CMK (cell line): ENCODE measurements around the gene CLN5.
A peak's percentile ranks its signal among the peaks of the same experiment; 100 is the strongest.

ENCODE experiments used
- DNase-seq: peaks from one replicate; pipeline ENCODE4 v3.0.0-alpha.2; 2010; ENCODE audit warnings: low read depth

The CLN5 gene

GRCh38 chr13:77019756-77020155 is 27.9 kb downstream of the CLN5 start:
- DNase-seq = no peak

DNA sequence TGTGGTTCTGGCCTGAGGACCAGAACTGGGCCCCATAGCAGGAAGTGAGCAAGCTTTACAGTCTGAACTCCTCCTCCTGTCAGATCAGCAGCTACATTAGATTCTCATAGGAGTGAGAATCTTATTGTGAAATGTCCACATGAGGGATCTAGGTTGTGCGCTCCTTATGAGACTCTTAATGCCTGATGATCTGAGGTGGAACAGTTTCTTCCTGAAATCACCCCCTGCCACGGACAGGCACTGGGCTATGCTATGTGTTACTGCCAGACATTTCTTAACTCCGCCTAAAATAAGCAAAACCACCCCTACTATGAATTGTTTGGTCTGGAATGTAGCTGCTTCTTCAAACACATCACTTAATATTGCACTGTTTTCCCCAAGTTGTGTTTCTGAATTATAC is 30.5 kb downstream of the CLN5 start:
- DNase-seq = no peak

DNA sequence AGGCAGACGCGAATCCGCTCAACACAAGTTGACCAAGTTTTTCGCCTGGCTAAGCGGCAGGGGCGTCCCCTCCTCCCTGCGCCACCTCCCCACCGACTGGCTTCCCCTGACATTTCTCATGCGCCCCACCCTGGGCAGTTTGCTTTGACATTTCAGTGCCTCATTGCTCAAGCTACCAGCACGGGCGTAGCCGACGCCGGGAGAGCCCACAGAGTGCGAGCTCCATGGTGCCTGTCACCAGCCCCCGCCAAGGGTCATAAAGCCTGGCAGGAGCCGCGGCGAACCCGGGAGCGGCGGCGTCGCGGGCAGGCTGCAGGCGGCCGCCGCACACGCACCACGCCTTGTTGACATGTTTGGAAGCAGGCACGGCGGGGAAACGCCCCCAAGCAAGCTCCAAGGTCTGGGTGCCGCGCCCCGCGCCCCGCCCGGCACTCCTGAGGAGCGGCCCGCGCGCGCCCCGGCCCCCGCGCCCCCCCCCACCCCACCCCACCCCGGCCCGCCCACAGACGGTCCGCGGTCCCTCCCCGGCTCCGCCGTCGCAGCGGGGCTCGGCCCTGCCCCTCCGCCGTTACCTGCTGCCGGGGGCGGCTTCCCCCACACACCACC is 34.5 kb downstream of the CLN5 start:
- no peak for DNase-seq

DNA sequence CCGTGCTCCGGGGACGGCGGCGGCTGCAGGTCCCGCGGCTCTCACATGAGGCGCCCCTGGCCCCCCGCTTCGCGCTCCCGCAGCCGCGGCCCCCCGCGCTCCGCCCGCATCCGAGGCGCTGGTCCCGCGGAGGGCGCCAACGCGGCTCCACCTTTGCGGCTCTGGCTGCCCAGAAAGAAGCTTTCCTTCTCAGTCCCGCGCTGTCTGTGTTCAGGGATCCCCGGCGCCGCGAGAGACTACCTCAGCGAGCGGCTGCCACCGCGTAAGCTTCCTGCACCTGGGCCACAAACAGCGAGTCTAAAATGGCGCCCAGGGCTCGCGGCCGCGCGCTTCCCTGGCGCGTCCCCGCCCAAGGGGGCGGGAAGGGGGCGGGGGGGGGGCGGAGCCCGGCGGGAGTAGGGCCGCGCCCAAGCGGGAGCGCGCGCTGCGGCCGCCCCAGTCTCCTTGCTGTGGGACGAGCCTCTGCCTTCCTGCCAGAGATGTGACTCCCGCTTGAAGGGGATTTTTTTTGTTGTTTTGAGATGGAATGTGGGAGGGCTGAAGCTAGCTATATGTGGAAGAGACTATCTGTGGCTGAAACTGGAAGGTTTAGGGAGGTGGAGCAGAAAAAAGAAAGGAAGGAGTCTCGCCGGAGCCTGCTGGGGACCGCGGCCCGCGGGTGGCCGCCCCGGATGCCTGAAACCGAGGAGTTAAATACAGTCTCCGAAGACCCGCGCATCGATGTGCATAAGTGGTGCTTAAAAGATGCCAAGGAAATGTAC is 35.2 kb downstream of the CLN5 start, which contains the start of gene FBXL3:
Gene FBXL3, minus strand, starts transcription at position 299 of the 761 bp plus-strand sequence. CDS start 5,299 bp downstream, outside the sequence.
- peak; percentile 75 for DNase-seq

DNA sequence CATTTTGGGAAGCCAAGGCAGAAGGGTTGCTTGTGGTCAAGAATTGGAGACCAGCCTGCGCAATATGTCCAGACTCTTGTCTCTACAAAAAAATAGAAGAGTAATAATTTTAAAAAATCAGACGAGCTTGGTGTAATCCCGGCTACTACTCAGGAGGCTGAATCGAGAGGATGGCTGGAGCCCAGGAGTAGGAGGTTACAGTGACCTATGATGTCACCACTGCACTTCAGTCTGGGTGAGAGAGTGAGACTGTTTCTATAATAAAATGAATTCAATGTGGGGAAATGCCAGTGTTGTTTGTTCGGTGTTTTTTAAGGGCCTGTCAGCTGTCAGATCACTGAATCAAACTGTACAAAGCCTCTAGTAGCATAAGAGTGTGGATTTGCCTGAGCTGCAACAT is 36.3 kb downstream of the CLN5 start:
- DNase-seq = no peak

DNA sequence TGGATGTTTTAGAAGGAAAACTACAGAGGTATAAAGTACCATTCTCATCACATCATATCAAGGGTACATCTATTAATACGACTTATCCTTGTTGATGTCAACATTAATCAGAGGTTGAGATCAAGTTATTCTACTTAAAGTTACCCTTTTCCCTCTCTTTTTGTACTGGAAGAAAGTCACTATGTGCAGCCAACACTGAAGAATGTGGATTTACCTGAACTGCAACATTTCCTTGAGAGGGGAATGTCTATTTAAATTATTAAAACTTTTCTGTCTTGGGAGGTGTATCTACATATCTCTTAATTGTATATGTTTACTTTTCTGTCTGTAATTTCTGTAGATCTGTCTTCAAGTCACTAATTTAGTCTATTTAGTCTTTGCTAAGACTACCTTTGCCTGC is 37.6 kb downstream of the CLN5 start:
- no peak for DNase-seq

GRCh38 chr13:77031656-77032243 is 39.9 kb downstream of the CLN5 start:
- no peak for DNase-seq

- DNase-seq = no peak
These were observed 41.9 kb downstream of the CLN5 start for GRCh38 chr13:77033717-77034302.

DNA sequence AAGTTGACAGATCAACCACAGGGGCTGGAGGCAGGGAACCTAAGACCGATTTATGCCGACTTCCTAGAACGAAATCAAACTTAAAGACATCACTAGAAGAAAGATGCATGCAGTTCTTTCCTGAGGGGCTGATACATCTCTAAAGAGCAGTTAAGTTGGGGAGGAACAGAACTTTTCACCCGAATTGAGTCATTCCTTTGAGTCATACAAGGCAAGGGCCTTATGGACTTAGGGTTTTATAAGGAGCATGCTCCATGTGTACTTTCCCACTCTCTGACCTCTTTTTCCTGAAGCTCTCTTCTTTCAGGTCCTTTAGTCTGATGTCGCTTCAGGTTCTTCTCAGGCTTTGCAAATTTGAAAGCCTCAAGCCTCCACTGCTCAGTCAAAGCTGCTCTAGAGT is 43.0 kb downstream of the CLN5 start:
- no peak for DNase-seq

- no peak for DNase-seq
These were observed 44.4 kb downstream of the CLN5 start for GRCh38 chr13:77036279-77036678.

GRCh38 chr13:77038907-77039480 is 47.1 kb downstream of the CLN5 start:
- no peak for DNase-seq

GRCh38 chr13:77040076-77040475 is 48.2 kb downstream of the CLN5 start:
- DNase-seq = no peak

DNA sequence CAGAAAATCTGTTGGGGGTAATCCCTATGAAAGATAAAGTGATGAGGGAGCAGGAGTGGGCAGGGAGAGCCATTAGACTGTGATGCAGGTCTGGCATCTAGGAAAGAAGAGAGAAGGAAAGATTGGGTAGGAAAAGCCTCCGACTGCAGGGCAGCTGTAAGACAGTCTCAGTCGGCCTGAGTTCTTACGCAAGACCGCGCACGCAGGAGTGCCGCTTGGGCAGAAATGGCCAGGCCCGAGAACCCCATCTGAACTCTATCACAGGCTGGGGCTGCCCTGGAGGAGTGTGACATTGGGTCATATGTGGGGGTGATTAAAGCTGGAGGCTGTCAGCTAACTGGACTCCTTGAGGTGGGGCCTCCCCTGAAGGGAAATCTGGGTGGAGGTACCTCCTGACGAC is 49.0 kb downstream of the CLN5 start:
- DNase-seq = no peak

DNA sequence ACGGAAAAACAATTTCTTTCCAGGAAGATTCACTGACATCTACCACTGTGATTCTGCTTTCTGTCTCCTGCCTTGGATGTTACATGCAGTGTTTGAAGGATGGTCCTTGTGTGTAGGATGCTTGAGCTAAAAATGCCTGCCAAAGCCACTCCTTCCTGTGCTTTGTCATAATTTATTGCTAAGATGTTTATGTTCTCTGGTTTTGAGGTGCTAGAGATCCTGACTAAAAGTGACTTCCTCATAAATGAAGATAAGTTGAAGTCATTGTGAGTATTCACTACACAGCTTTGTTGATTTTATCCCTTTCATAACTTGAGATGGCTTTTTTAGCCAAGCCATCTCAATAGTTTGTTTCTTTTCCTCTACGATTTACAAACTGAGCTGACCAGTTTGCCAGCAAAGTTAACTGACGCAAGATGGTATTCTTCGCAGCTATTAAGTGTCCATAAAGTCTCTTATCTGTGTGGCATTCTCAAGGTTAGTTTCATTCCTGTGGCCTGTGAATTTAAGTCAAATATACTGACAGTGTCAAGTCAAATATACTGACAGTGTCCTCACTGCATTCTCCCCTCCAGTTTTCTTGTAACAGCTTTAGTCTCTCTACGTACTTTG is 50.8 kb downstream of the CLN5 start:
- no peak for DNase-seq

DNA sequence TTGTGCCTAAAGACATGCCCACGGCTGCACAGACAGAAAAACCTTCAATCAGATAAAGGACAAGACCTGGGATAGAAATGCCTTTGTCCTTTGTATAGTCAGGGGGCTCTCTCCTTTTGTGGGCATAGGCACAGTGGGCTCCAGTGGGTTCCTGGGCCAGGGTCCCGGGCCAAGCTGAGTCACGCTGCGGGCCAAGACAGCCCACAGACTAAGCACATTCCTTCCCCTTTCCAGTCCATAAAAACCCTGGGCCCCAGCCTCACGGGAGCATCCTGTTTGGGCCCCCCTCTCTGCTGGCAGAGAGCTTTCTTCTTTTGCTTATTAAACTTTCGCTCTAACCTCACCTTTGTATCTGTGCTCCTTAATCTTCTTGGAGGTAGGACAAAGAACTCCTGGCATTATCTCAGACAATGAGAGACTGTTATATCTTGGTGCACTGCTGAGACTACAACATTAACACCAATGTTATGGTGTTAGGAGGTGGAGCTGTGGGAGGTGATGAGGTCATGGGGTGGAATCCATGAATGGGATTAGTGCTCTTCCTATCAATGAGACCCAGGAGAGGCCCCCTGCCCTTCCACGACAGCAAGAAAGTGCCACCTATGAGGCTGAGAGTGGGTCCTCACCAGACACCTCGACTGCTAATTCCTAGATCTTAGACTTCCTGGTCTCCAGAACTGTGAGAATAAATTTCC is 55.9 kb downstream of the CLN5 start:
- DNase-seq = no peak

- no peak for DNase-seq
These were observed 56.8 kb downstream of the CLN5 start for GRCh38 chr13:77048681-77049080.

DNA sequence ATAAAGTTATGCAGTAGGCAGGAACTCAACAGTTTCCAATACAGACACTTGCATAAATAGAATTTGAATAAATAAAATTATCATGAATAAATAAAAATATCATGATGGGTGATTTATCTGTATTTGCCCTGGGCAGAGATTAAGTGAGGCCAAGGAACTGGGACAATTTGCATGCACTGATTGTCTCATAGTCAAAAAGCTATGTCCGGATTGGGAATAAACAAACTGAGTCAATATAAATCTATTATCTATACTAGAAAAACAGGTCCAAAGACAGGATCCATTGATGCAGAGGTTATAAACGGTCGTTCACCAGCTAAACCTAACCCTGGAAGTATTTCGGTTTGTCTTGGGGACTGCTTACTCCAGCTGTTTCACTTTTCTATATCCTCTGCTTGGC is 61.3 kb downstream of the CLN5 start:
- DNase-seq = no peak
